ENCODE measurements around the gene KIF18B.

KIF18B gene

GRCh38 chr17:44935116-44935515, 12.5 kb downstream of the KIF18B start:
- DNase-seq, result no peak

- DNase-seq, result no peak
Measured at GRCh38 chr17:44934745-44935105, 12.8 kb downstream of the KIF18B start.

GRCh38 chr17:44933824-44934744, 13.5 kb downstream of the KIF18B start:
- no peak for DNase-seq

GRCh38 chr17:44932787-44933097, 14.8 kb downstream of the KIF18B start:
- DNase-seq, result no peak

GRCh38 chr17:44932096-44932786, 15.3 kb downstream of the KIF18B start:
- no peak for DNase-seq

- no peak for DNase-seq
Measured at GRCh38 chr17:44931376-44931775, 16.2 kb downstream of the KIF18B start.

GRCh38 chr17:44930667-44931066, 16.9 kb downstream of the KIF18B start:
- no peak for DNase-seq

GRCh38 chr17:44928950-44929720, 18.4 kb downstream of the KIF18B start:
- no peak for DNase-seq

- no peak for DNase-seq
Measured at GRCh38 chr17:44928136-44928535, 19.4 kb downstream of the KIF18B start.

GRCh38 chr17:44927696-44928095, 19.9 kb downstream of the KIF18B start:
- DNase-seq, result no peak

GRCh38 chr17:44926821-44927525, 20.6 kb downstream of the KIF18B start:
- DNase-seq, result no peak

- no peak for DNase-seq
Measured at GRCh38 chr17:44925731-44926697, 21.6 kb downstream of the KIF18B start.

GRCh38 chr17:44924107-44924544, 23.4 kb downstream of the KIF18B start:
- DNase-seq, result peak; percentile 11

GRCh38 chr17:44922746-44923470, 24.7 kb downstream of the KIF18B start:
- no peak for DNase-seq

- no peak for DNase-seq
Measured at GRCh38 chr17:44922136-44922535, 25.4 kb downstream of the KIF18B start.

GRCh38 chr17:44921122-44921882, 26.3 kb downstream of the KIF18B start:
- DNase-seq, result no peak

- DNase-seq, result no peak
Measured at GRCh38 chr17:44920565-44920940, 27.0 kb downstream of the KIF18B start.

- peak; percentile 31 for DNase-seq
Measured at GRCh38 chr17:44919885-44920564, 27.5 kb downstream of the KIF18B start.

- no peak for DNase-seq
Measured at GRCh38 chr17:44919411-44919810, 28.2 kb downstream of the KIF18B start.

- no peak for DNase-seq
Measured at GRCh38 chr17:44918006-44918405, 29.6 kb downstream of the KIF18B start.
